Type B pancreatic cell (in vitro differentiated cells): Measurements from ENCODE around the gene PLXDC1. TPM values are rescaled to one million over a fixed set of nuclear protein-coding genes. Genes with fewer than 3 reads are reported as not detected.

ENCODE experiments used
- DNase-seq: peaks from one replicate; pipeline ENCODE4 v3.0.0; 2021; ENCODE audit warnings: mixed read lengths; ENCODE audit not compliant: unreplicated experiment; ENCODE audit errors: extremely low spot score
- H3K27ac Mint-ChIP-seq: 2 replicates; pipeline ENCODE4 v1.8.0; 2021; ENCODE audit warnings: mild to moderate bottlenecking, mixed read lengths
- H3K27me3 Mint-ChIP-seq: 2 replicates; pipeline ENCODE4 v1.8.0; 2021; ENCODE audit warnings: mixed read lengths
- H3K36me3 Mint-ChIP-seq: 2 replicates; pipeline ENCODE4 v1.8.0; 2021; ENCODE audit warnings: mixed read lengths
- H3K4me1 Mint-ChIP-seq: one replicate; pipeline ENCODE4 v1.8.0; 2021; ENCODE audit warnings: mixed read lengths; ENCODE audit not compliant: unreplicated experiment
- H3K4me3 Mint-ChIP-seq: 2 replicates; pipeline ENCODE4 v1.8.0; 2021; ENCODE audit warnings: mild to moderate bottlenecking, mixed read lengths
- H3K9me3 Mint-ChIP-seq: 2 replicates; pipeline ENCODE4 v1.8.0; 2021; ENCODE audit warnings: mixed read lengths
- CTCF ChIP-seq: fragments of 200-600 bp; sonication (generic); conservative IDR thresholded peaks from 2 replicates; pipeline ENCODE4 v1.5.0; 2021; ENCODE audit warnings: antibody characterized with exemption, mild to moderate bottlenecking
- total RNA-seq: library from RNA; stranded (reverse); gene quantifications from 2 replicates; pipeline ENCODE4 v1.2.1, GENCODE V29; 2021; ENCODE audit warnings: low replicate concordance

Gene PLXDC1
- total RNA-seq, 1 donor from 2014 or later = 5.0 TPM

- DNase-seq = no peak
- Mint-ChIP-seq H3K27ac (no peak overlapping the region), H3K9me3 (no peaks in the 10 kb centered on the region), H3K4me3 (no peak overlapping the region), H3K4me1 (peaks cover 18% of the 10 kb centered on the region), H3K27me3 (peaks cover 11% of the 10 kb centered on the region), H3K36me3 (no peaks in the 10 kb centered on the region)
- TF ChIP-seq CTCF = no peak
Measured at GRCh38 chr17:39107155-39107554, 44.3 kb downstream of the PLXDC1 start.

GRCh38 chr17:39105705-39106104 lies 45.7 kb downstream of the PLXDC1 start:
- no peak for DNase-seq
- H3K4me1 Mint-ChIP-seq = peaks cover 21% of the 10 kb centered on the region
- H3K27me3 Mint-ChIP-seq = peaks cover 11% of the 10 kb centered on the region
- no peak overlapping the region for H3K27ac Mint-ChIP-seq
- no peak overlapping the region for H3K4me3 Mint-ChIP-seq
- TF ChIP-seq CTCF = no peak
- no peaks in the 10 kb centered on the region for H3K36me3 Mint-ChIP-seq
- H3K9me3 Mint-ChIP-seq = no peaks in the 10 kb centered on the region

GRCh38 chr17:39104657-39105056 lies 46.8 kb downstream of the PLXDC1 start:
- TF ChIP-seq CTCF = no peak
- Mint-ChIP-seq H3K4me1 (peaks cover 16% of the 10 kb centered on the region), H3K36me3 (no peaks in the 10 kb centered on the region), H3K4me3 (no peak overlapping the region), H3K27me3 (peaks cover 7% of the 10 kb centered on the region), H3K9me3 (no peaks in the 10 kb centered on the region), H3K27ac (no peak overlapping the region)
- DNase-seq = no peak

GRCh38 chr17:39104046-39104445 lies 47.4 kb downstream of the PLXDC1 start:
- no peaks in the 10 kb centered on the region for H3K9me3 Mint-ChIP-seq
- H3K27ac Mint-ChIP-seq = no peak overlapping the region

GRCh38 chr17:39101091-39101490 lies 50.3 kb downstream of the PLXDC1 start:
- Mint-ChIP-seq H3K27me3 (peaks cover 11% of the 10 kb centered on the region), H3K27ac (no peak overlapping the region), H3K36me3 (no peaks in the 10 kb centered on the region), H3K4me3 (no peak overlapping the region), H3K4me1 (peaks cover 24% of the 10 kb centered on the region), H3K9me3 (no peaks in the 10 kb centered on the region)
- TF ChIP-seq CTCF = no peak
- DNase-seq = no peak

More at GRCh38 chr17:39104046-39104445, 47.4 kb downstream of the PLXDC1 start:
- no peak for DNase-seq
- Mint-ChIP-seq H3K27me3 (peaks cover 7% of the 10 kb centered on the region), H3K4me1 (peaks cover 16% of the 10 kb centered on the region), H3K4me3 (no peak overlapping the region), H3K36me3 (no peaks in the 10 kb centered on the region)
- TF ChIP-seq CTCF = no peak

- Mint-ChIP-seq H3K27ac (no peak overlapping the region), H3K36me3 (no peaks in the 10 kb centered on the region), H3K4me1 (peaks cover 27% of the 10 kb centered on the region), H3K9me3 (no peaks in the 10 kb centered on the region), H3K27me3 (peaks cover 9% of the 10 kb centered on the region), H3K4me3 (no peak overlapping the region)
- no peak for TF ChIP-seq CTCF
- no peak for DNase-seq
Measured at GRCh38 chr17:39100530-39100929, 50.9 kb downstream of the PLXDC1 start.
